Central memory CD4-positive, alpha-beta T cell (primary cell): ENCODE measurements around the gene RBMY1J.
"Not testable (repeated sequence)": the region's sequence is repeated elsewhere in the genome, so short reads cannot be mapped to it uniquely, and the experiment has no call there.

Experiments used
- DNase-seq: peaks from one replicate; pipeline ENCODE4 v3.0.0; 2022
- total RNA-seq, 3 experiments: gene quantifications; one replicate each; lab custom pipeline; 2026; lab: John Stamatoyannopoulos, UW

RBMY1J gene
- 0 reads per million in 3 experiments for total RNA-seq

DNA sequence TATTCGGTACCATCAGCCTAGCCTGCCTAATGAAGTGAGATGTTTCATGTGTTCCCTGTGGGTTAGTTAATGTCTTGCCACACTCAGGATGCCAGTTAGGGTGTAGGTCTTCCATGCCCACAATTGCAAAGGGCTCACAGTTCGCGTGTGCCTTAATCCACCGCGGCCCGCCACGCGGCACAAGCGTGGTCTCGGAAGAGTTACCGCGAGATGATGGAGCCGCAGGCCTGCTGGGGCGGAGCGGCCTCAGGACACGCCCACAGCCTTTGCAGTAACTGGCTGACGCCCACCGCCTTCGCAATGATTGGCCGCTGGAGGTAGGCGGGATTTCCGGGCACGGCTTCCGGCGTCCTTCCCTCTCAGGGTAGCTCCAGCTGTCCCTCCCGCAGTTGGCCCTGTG lies at the start of gene RBMY1J:
RBMY1J (plus strand) TSS at position 301 of the 400 bp plus-strand sequence. CDS start 2,038 bp downstream, outside the sequence.
- not testable (repeated sequence) for DNase-seq

- DNase-seq = no peak
Observed at GRCh38 chrY:22367416-22367815, 35.8 kb upstream of the RBMY1J start.

- DNase-seq = no peak
Observed at GRCh38 chrY:22370623-22371022, 32.6 kb upstream of the RBMY1J start.

DNA sequence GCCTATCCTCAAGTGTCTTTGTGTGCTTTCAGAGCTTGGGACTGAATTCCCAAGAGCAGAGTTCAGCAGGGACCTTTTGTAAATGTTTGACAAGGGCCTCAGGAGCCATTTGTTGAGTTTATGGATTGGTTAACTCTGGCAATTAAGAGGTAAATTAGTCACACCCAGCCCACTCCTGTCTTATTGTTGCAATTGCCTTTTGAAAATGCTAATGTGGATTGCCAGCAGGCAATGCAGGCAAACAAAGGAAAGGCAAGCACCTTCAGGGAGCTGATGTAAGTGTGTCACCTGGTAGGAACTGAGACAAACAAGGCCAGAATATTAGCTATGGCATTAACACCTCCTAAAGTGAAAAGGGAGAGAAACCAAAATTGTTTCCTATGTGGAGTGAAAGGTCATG lies 29.7 kb upstream of the RBMY1J start:
- DNase-seq = no peak

GRCh38 chrY:22444718-22445396 lies 41.6 kb downstream of the RBMY1J start:
- DNase-seq = not testable (repeated sequence)

- not testable (repeated sequence) for DNase-seq
Observed at GRCh38 chrY:22455522-22455921, 52.3 kb downstream of the RBMY1J start.

DNA sequence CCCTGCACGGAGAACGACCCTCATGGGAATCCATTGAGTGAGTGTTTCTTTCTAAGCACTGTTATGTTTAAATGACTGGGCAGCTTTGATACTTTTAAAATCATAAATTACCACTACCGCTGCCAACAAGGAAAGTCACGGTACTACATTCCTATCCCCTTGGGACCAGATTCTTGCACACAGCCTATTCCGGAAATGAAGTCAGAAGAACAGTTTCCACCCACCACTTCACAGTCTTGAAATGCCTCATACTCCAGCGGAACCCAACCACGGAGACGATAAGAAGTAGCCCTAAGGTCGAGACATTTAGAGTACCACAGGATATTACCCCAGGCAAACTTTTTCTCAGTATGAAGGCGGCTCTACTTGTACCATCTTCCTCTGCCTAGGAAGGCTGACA lies 58.8 kb downstream of the RBMY1J start:
- DNase-seq = not testable (repeated sequence)
